ENCODE results near the gene APOOL.
"Not testable (repeated sequence)": the region's sequence is repeated elsewhere in the genome, so short reads cannot be mapped to it uniquely, and the experiment has no call there.

Gene APOOL, protein sequence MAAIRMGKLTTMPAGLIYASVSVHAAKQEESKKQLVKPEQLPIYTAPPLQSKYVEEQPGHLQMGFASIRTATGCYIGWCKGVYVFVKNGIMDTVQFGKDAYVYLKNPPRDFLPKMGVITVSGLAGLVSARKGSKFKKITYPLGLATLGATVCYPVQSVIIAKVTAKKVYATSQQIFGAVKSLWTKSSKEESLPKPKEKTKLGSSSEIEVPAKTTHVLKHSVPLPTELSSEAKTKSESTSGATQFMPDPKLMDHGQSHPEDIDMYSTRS

DNA sequence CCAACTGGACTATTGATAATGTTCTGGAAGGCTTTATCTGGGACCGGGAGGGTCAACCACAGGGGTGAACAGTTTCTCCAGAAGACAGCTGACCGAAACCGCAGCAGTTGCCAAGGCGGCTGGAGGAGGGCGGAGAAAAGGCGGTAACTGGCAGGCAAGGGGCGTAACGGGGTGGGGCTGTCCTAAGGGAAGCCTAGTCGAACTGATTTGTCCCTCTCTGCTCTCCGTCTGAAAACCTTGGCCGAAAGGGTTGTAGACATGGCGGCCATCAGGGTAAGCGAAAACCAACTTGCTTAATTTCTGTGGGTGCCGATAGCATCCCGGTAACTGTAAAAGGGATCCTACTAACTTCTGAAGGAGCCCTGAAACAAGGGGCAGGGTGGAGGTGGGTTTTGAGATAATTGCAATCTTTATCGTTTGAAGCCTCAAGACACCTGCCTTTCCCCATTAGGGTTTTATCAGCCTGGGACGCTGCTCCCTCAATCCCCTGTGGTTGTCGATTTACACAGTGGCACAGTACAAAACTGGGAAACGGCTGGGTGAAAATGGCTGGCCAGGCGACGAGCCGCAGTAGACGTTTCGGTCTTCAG is at the start of gene APOOL:
Gene APOOL, plus strand, starts transcription at position 223 of the 590 bp plus-strand sequence. Its CDS starts 36 bp downstream, at position 259.
- DNase-seq (ENCODE audit: extremely low spot score, insufficient read length, low read depth) (peak; percentile 37), FAIRE-seq (peak; percentile 97)

DNA sequence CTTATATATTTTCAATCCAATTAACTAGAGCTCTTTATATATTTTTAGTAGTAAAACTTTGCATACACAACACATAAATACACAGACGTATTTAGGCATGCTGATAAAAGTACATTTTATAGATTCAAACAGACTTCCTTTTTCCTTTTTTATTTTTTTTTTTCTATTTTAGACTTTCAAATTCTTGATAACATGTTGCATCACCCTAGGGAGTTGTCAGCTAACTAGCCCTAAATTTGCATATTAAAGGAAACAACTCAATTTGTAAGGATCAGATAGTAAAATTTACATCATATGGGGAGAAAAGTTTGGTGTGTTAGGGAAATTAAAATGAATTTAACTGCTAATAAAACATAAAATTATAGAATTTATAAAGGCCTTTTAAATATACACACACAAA is 47.4 kb upstream of the APOOL start:
- no peak for DNase-seq (ENCODE audit: extremely low spot score, insufficient read length, low read depth)
- FAIRE-seq: no peak

DNA sequence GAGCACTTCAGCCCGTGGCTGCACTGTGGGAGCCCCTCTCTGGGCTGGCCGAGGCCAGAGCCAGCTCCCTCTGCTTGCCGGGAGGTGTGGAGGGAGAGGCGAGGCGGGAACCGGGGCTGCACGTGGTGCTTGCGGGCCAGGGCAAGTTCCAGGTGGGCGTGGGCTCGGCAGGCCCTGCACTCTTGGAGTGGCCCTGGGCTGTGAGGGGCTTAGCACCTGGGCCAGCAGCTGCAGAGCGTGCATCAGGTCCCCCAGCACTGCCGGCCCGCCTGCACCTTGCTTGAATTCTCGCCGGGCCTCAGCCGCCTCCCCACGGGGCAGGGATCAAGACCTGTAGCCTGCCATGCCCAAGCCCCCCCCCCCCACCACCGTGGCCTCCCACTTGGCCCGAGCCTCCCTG is 28.9 kb upstream of the APOOL start:
- no peak for DNase-seq (ENCODE audit: extremely low spot score, insufficient read length, low read depth)
- FAIRE-seq: no peak

DNA sequence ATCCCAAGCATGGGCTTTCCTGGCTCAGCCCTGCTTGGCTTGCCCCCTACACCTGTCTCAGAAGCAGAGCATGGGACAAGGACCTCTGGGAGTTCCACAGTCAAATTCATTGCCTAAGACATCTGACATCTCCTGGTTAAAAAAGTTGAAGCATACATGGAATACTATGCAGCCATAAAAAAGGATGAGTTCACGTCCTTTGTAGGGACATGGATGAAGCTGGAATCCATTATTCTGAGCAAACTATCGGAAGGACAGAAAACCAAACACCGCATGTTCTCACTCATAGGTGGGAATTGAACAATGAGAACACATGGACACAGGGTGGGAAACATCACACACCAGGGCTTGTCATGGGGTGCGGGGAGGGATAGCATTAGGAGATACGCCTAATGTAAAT is 11.9 kb upstream of the APOOL start:
- FAIRE-seq; DNase-seq (ENCODE audit: extremely low spot score, insufficient read length, low read depth): not testable (repeated sequence)

DNA sequence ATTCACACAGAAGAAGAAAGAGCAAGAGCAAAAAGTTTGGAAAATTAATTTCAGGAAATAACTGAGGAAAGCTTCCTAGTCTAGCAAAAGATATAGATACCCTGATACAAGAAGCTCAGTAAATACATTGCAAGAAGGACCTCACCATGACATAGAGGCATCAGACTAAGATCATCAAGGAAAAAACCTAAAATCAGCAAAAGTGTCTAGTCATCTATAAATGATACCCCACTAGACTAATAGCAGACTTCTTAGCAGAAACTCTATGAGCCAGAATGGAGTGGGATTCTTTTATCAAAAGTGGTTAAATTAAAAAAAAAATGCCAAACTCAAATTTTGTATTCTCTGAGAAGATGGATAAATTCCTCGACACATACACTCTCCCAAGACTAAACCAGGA is 10.5 kb upstream of the APOOL start:
- FAIRE-seq: no peak

DNA sequence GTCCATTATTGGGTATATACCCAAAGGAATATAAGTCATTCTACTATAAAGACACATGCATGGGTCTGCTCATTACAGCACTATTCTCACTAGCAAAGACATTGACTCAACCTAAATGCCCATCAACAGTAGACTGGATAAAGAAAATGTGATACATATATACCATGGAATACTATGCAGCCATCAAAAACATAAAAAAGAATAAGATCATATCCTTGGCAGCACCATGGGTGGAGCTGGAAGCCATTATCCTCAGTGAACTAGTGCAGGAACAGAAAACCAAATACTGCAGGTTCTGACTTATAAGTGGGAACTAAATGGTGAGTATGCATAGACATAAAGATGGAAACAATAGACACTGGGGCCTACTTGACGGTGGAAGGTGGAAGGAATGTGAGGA is 2.3 kb upstream of the APOOL start:
- no peak for DNase-seq (ENCODE audit: extremely low spot score, insufficient read length, low read depth)
- no peak for FAIRE-seq

More for the DNA sequence above, 10.5 kb upstream of the APOOL start:
- DNase-seq (ENCODE audit: extremely low spot score, insufficient read length, low read depth): no peak

DNA sequence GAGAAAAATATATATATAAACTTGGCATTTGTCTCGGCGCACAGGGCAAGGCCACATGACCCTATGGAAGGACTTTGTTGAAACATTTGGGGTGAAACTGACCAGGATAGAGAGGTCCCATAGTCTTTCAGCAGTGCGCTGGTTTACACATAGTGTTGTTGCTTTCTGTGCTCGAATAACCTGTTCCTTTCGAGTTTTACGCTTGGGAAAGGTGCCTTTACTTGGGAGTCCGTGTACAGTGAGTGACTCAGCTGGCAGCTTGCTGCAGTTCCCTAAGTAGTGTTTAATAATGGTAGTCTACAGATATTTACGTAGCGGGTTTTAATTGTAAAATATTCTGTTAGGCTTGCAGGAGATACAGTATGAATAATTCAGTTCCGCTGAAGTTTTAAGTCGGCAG is 578 bp downstream of the APOOL start:
- no peak for FAIRE-seq
- no peak for DNase-seq (ENCODE audit: extremely low spot score, insufficient read length, low read depth)

DNA sequence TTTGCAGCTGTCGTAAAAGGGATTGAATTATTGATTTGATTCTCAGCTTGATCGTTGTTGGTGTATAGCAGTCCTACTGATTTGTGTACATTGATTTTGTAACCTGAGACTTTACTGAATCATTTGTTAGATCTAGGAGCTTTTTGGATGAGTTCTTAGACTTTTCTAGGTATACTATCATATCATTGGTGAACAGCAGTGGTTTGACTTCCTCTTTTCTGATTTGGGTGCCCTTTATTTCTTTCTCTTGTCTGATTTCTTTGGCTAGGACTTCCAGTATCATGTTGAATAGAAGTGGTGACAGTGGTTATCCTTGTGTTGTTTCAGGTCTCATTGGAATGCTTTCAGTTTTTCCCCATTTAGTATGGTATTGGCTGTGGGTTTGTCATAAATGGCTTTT is 8.4 kb downstream of the APOOL start:
- FAIRE-seq (no peak), DNase-seq (ENCODE audit: extremely low spot score, insufficient read length, low read depth) (no peak)

DNA sequence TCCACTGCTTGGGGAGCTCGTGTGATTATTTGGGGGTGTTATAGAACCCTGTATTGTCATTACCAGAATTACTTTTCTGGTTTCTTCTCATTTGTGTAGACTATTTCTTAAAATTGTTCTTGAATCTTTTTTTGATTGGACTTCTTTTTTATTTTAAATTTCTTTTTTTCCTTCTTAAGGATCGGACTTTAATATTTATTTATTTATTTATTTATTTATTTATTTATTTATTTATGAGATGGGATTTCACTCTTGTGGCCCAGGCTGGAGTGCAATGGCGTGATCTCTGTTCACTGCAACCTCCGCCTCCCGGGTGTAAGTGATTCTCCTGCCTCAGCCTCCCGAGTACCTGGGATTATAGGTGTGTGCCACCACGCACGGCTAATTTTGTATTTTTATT is 11.7 kb downstream of the APOOL start:
- not testable (repeated sequence) for FAIRE-seq; DNase-seq (ENCODE audit: extremely low spot score, insufficient read length, low read depth)

DNA sequence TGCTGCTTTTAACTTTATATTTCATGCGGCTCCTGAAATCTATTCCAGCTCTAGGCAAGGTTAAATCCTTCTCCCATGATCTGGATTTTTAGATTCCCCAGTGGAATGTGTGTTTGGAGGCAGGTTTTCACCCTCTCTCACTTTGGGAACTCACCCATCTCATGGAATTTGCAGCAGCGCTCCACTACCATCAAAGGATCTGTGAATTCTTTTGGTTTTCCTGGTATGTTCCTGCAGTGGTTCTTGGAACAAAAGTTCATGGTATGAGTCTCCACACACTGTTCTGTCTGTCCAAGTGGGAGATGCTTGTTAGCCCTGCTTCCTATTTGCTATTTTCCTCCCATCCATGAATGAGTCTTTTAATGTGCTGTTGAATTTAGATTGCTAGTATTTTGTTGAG is 14.0 kb downstream of the APOOL start:
- FAIRE-seq (no peak), DNase-seq (ENCODE audit: extremely low spot score, insufficient read length, low read depth) (no peak)

DNA sequence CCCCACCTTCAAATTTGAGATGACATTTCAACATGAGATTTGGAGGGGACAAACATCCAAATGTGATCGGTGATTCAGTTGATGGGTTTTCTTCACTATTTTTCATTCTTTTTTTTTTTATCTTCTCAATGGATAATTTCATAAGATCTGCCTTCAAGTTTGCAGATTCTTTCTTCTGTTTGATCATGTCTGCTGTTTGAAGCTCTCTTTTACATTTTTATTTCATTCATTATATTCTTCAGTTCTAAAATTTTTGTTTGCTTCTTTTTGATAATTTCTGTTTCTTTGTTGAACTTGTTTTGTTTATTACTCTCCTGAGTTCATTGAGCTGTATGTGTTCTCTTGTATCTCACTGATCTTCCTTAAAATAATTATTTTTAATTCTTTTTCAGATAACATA is 14.8 kb downstream of the APOOL start:
- no peak for FAIRE-seq
- DNase-seq (ENCODE audit: extremely low spot score, insufficient read length, low read depth): no peak

DNA sequence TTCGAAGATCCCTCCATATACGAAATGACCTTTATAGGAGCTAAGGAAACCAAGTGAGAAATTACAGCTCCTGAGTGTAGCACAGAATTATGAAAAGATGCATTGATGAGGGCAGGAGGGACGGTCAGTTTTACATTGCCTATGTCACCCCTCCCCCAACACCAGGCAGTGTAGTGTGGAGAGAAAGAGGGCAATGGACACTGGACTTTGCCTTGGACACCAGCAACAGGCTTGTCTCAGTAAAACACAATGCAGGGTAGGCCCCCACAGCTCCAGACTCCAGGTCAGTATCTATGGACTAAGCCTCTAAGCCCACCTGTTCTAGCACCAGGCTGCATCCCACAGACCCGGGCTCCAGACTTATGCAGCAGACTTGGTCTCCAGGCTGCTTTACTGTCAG is 16.5 kb downstream of the APOOL start:
- FAIRE-seq (no peak), DNase-seq (ENCODE audit: extremely low spot score, insufficient read length, low read depth) (no peak)

DNA sequence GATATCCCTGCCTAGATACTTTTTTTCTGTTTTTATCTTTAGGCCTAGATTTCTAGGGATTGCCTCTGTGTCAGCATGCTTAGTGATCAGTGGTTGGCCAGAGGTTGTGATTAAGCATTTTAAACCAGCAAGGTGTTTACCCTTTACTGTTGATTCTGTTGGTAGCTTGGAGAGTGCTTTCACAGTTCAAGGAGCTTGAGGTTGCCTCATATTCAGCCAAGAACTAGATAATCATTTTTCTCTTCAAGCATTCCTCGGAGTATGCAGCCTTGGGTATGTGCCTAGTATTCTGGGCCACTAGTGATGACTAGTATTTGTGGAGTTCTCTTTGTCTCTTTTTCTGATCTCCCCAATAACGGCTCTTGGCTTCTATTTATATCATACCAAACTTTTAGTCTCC is 20.4 kb downstream of the APOOL start:
- no peak for FAIRE-seq
- no peak for DNase-seq (ENCODE audit: extremely low spot score, insufficient read length, low read depth)

DNA sequence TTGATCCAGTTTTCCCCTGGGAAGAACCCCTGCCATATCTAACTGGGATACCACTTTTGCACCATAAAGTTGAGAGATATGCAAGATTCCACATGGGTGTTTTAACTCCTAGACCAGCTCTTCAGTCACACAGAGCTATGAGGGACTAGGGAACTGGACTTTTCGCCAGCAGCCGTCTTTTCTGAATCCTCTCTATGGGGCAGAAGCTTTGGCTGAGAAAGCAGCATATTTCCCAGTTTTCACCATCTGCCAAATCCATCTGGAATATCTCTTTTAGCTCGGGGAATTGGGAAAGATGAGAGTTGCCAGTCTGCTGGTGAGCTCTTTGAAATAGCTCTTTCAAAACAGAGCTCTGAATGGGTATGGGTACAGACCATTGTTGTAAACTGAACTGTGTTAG is 20.9 kb downstream of the APOOL start:
- no peak for FAIRE-seq
- DNase-seq (ENCODE audit: extremely low spot score, insufficient read length, low read depth): no peak

DNA sequence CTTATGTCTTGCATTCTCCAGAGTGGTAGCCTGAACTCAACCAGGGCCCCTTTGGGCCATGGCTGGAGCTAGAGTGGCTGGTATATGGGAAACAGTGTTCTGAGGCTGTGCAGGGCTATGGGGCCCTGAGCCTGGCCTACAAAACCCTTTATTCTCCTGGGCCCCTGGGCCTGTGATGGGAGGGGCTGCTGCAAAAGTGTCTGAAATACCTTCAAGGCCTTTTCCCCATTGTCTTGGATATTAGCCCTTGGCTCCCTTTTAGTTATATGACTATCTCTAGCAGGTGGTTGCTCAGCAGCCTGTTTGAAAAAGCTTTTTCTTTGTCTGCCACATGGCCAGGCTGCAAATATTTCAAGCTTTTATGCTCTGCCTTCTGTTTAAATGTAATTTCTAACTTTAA is 22.5 kb downstream of the APOOL start:
- FAIRE-seq: no peak
- no peak for DNase-seq (ENCODE audit: extremely low spot score, insufficient read length, low read depth)

DNA sequence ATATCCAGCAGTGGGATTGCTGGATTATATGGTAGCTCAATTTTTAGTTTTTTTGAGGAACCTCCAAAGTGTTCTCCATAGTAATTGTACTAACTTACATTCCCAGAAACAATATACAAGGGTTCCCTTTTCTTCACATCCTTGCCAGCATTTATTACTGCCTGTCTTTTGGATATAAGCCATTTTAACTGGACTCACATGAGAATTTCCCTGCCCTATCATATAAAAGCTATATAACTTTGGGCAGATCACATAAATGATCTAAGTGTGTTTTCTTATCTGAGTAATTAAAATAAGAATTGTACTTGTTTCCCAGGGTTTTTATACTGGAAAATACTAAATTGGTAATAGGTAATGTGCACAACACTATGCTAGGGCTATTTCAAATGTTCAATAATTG is 25.4 kb downstream of the APOOL start:
- FAIRE-seq: no peak
- no peak for DNase-seq (ENCODE audit: extremely low spot score, insufficient read length, low read depth)

DNA sequence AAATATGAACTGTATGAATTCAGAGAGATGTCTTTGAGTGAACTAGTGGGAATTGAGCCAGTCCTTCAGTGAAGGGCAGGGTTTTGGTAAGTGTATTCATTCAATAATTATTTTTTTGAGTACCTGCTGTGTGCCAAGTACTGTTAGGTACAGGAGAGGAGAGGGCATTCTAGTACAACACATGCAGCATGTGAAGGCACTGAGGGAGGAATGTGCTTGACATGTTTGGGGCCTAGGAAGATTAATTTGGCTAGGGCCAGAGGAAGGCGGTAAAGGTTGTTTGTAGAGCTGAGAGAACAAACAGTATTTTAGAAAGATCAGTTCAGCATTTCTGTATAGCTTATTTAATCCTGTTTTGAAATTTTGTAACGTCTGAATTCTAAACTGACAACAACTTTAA is 27.8 kb downstream of the APOOL start:
- DNase-seq (ENCODE audit: extremely low spot score, insufficient read length, low read depth): no peak
- no peak for FAIRE-seq

DNA sequence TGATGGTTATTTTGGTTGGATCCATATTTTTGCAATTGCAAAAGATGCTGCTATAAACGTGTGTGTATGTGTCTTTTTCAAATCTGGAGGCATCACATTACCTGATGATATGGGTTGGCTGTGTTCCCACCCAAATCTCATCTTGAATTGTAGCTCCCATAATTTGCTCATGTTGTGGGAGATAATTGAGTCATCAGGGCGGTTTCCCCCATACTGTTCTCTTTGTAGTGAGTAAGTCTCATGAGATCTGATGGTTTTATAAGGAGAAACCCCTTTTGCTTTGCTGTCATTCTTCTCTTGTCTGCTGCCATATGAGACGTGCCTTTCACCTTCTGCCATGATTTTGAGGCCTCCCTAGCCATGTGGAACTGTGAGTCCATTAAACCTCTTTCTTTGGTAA is 33.4 kb downstream of the APOOL start:
- FAIRE-seq (no peak), DNase-seq (ENCODE audit: extremely low spot score, insufficient read length, low read depth) (no peak)

DNA sequence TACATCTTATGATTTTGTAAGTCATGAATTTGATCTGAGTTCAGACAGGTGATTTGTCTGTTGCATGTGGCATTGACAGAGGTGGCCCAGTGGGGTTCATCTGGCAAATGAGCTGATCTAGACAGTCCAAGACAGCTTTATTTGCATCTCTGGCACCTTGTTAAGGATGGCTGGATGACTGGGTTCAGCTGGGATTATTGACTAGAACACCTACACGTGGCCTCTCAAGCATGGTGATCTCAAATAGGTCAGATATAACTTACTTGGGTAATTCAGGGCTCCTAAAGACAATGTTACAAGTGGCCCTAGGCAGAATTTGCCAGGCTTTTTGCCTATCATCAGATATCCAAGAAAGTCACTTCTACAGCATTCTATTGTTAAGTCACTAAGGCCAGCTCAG is 48.0 kb downstream of the APOOL start:
- no peak for FAIRE-seq
- DNase-seq (ENCODE audit: extremely low spot score, insufficient read length, low read depth): no peak

DNA sequence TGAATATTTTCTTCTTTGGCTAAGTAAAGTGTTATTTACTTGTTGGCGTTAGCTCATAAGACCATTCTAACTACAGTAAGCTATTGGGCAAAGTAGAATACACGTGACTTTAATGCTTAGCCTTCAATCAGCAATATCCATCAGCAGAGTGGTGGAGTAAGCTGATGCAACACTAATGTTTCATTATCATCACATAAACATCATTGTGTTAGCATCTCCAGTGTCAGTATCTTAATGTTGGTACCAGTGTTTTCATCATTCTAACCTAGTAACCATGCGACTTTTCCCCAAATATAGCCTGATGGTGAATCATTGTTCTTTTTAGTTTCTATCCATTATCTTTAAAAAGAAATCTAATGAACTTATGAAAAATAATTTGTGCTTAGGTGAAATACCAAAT is 48.5 kb downstream of the APOOL start:
- DNase-seq (ENCODE audit: extremely low spot score, insufficient read length, low read depth) (no peak), FAIRE-seq (no peak)

DNA sequence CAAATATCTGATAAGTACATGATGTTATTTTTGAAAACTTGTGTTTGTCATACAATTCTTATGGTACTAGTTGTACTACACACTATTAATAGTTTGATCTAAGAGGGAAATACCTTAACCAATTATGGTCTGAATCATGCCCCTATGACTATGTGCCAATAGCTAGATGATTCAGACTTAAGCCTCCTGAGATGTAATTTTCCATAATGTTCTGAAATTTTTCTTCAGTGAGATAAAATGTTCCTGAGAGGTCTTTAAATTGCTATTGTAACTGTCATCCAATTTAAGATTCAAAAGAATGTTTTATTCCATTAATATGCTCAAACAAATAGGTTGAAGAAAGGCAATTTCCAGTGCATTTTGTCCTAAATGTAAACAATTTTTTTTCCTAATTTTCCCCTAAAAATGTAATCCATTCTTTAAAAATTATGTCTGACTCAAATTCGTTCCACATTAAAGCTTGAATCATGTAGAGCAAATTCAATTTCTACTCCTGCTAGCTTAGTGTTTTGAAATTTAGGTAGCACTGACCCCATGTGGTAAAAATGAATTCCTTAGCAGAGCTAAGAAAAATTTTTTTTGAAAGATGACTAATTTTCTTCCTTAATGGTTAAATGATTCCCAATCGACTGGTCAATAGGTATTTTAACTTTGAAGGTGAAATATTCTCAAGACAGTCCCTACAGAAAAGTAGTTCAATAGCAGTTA is 49.1 kb downstream of the APOOL start:
- FAIRE-seq (no peak), DNase-seq (ENCODE audit: extremely low spot score, insufficient read length, low read depth) (no peak)
